H4 (cell line): ENCODE measurements around the gene CCNL2. TPM values are rescaled to one million over a fixed set of nuclear protein-coding genes. Genes with fewer than 3 reads are reported as not detected.
"Not testable (repeated sequence)": the region's sequence is repeated elsewhere in the genome, so short reads cannot be mapped to it uniquely, and the experiment has no call there.

Experiments
- DNase-seq: peaks from one replicate; pipeline ENCODE4 v3.0.0-alpha.2; 2015; ENCODE audit warnings: low spot score
- total RNA-seq: library from RNA; depleted of rRNA; stranded (reverse); fragments of >200 nt; shearing (Covaris generic); gene quantifications from 2 replicates; pipeline ENCODE4 v1.2.3, GENCODE V29; 2014

Gene CCNL2
- total RNA-seq, 1 experiment from 2014 or later, result 49.4 TPM

- no peak for DNase-seq
These were observed 889 bp upstream of the CCNL2 start for GRCh38 chr1:1399872-1400575.

- DNase-seq, result no peak
These were observed 403 bp downstream of the CCNL2 start for GRCh38 chr1:1398677-1399186.

- DNase-seq, result no peak
These were observed 1.2 kb downstream of the CCNL2 start for GRCh38 chr1:1397839-1398523.

- no peak for DNase-seq
These were observed 4.0 kb downstream of the CCNL2 start for GRCh38 chr1:1395166-1395565.

- no peak for DNase-seq
These were observed 5.0 kb downstream of the CCNL2 start for GRCh38 chr1:1394116-1394515.

GRCh38 chr1:1393428-1393827 lies 5.7 kb downstream of the CCNL2 start:
- no peak for DNase-seq

GRCh38 chr1:1393014-1393413 lies 6.1 kb downstream of the CCNL2 start:
- no peak for DNase-seq

GRCh38 chr1:1391225-1391624 lies 7.9 kb downstream of the CCNL2 start:
- DNase-seq, result no peak

- DNase-seq, result no peak
These were observed 8.5 kb downstream of the CCNL2 start for GRCh38 chr1:1390675-1391074.

GRCh38 chr1:1388078-1388472 lies 11.1 kb downstream of the CCNL2 start:
- no peak for DNase-seq

GRCh38 chr1:1387098-1388077 lies 11.7 kb downstream of the CCNL2 start:
- no peak for DNase-seq

GRCh38 chr1:1385931-1386330 lies 13.2 kb downstream of the CCNL2 start:
- no peak for DNase-seq

- not testable (repeated sequence) for DNase-seq
These were observed 13.8 kb downstream of the CCNL2 start for GRCh38 chr1:1385339-1385738.

GRCh38 chr1:1381294-1381693 lies 17.8 kb downstream of the CCNL2 start:
- DNase-seq, result no peak

- no peak for DNase-seq
These were observed 18.3 kb downstream of the CCNL2 start for GRCh38 chr1:1380860-1381259.

- DNase-seq, result no peak
These were observed 21.5 kb downstream of the CCNL2 start for GRCh38 chr1:1377540-1378205.

GRCh38 chr1:1376551-1377226 lies 22.4 kb downstream of the CCNL2 start:
- no peak for DNase-seq

GRCh38 chr1:1374929-1375662 lies 24.0 kb downstream of the CCNL2 start, which contains the start of gene AURKAIP1:
AURKAIP1 (minus strand) TSS chr1:1375207; CDS start chr1:1374756, 451 bp downstream.
- DNase-seq, result peak; percentile 100

- no peak for DNase-seq
These were observed 24.6 kb downstream of the CCNL2 start for GRCh38 chr1:1374589-1374928.
